WERI-Rb-1 (cell line): ENCODE data around the gene RNF130.

ENCODE experiments used
- DNase-seq: peaks from one replicate; pipeline ENCODE4 v3.0.0-alpha.2; 2020
- H3K27ac ChIP-seq: fragments of 250-450 bp; sonication (Bioruptor Pico); 2 replicates; pipeline ENCODE4 v1.5.1; 2020; ENCODE audit warnings: mild to moderate bottlenecking, moderate library complexity
- H3K27me3 ChIP-seq: fragments of 250-450 bp; sonication (Bioruptor Pico); 2 replicates; pipeline ENCODE4 v1.5.1; 2021; ENCODE audit warnings: mild to moderate bottlenecking, low read depth, moderate library complexity; ENCODE audit not compliant: insufficient read depth, severe bottlenecking
- H3K36me3 ChIP-seq: fragments of 250-450 bp; sonication (Bioruptor Pico); 2 replicates; pipeline ENCODE4 v1.5.1; 2020; ENCODE audit warnings: mild to moderate bottlenecking, moderate library complexity
- H3K4me3 ChIP-seq: 2 replicates; pipeline ENCODE4 v1.5.1; 2011; ENCODE audit warnings: low read depth, mild to moderate bottlenecking, control low read depth, low read length
- H3K9me3 ChIP-seq: fragments of 250-450 bp; sonication (Bioruptor Pico); 2 replicates; pipeline ENCODE4 v1.5.1; 2021; ENCODE audit warnings: mild to moderate bottlenecking, moderate library complexity; ENCODE audit not compliant: severe bottlenecking
- CTCF ChIP-seq: IDR thresholded peaks from 2 replicates; pipeline ENCODE4 v1.5.1; 2011; ENCODE audit warnings: low read depth, mild to moderate bottlenecking, control low read depth, inconsistent platforms, low read length

RNF130 gene

GRCh38 chr5:180067986-180068385 lies 3.6 kb downstream of the RNF130 start:
- no peak for TF ChIP-seq CTCF
- Histone ChIP-seq H3K4me3 (no peak overlapping the region), H3K9me3 (peaks cover 8% of the 10 kb centered on the region), H3K27me3 (no peaks in the 10 kb centered on the region), H3K36me3 (no peaks in the 10 kb centered on the region; the same call in 1 of the 2 replicates), H3K27ac (peak overlapping the region; percentile 97; the same call in 1 of the 2 replicates)
- DNase-seq, result no peak

GRCh38 chr5:180060192-180060591 lies 11.4 kb downstream of the RNF130 start:
- no peak for TF ChIP-seq CTCF
- no peak for DNase-seq
- Histone ChIP-seq H3K36me3 (no peaks in the 10 kb centered on the region), H3K9me3 (no peaks in the 10 kb centered on the region), H3K4me3 (no peak overlapping the region), H3K27me3 (no peaks in the 10 kb centered on the region), H3K27ac (no peak overlapping the region)

GRCh38 chr5:180059326-180059725 lies 12.2 kb downstream of the RNF130 start:
- no peaks in the 10 kb centered on the region for H3K36me3 ChIP-seq
- TF ChIP-seq CTCF, result no peak
- no peaks in the 10 kb centered on the region for H3K9me3 ChIP-seq
- no peak overlapping the region for H3K4me3 ChIP-seq
- H3K27me3 ChIP-seq, result no peaks in the 10 kb centered on the region
- DNase-seq, result no peak
- no peak overlapping the region for H3K27ac ChIP-seq

- H3K9me3 ChIP-seq, result no peaks in the 10 kb centered on the region
- H3K27ac ChIP-seq, result no peak overlapping the region
- TF ChIP-seq CTCF, result no peak
- no peaks in the 10 kb centered on the region for H3K36me3 ChIP-seq
- no peaks in the 10 kb centered on the region for H3K27me3 ChIP-seq
- H3K4me3 ChIP-seq, result no peak overlapping the region
- DNase-seq, result no peak
Measured at GRCh38 chr5:180056153-180056552, 15.4 kb downstream of the RNF130 start.

- Histone ChIP-seq H3K9me3 (no peaks in the 10 kb centered on the region), H3K27me3 (no peaks in the 10 kb centered on the region), H3K4me3 (no peak overlapping the region), H3K36me3 (no peaks in the 10 kb centered on the region), H3K27ac (no peak overlapping the region)
- DNase-seq, result no peak
- TF ChIP-seq CTCF, result no peak
Measured at GRCh38 chr5:180054226-180054625, 17.3 kb downstream of the RNF130 start.

GRCh38 chr5:180053061-180053602 lies 18.4 kb downstream of the RNF130 start:
- H3K27ac ChIP-seq, result peak overlapping the region; percentile 75

More at GRCh38 chr5:180053061-180053602, 18.4 kb downstream of the RNF130 start:
- H3K9me3 ChIP-seq, result no peaks in the 10 kb centered on the region
- peak; percentile 22 for DNase-seq
- no peaks in the 10 kb centered on the region for H3K36me3 ChIP-seq
- no peak overlapping the region for H3K4me3 ChIP-seq
- H3K27me3 ChIP-seq, result no peaks in the 10 kb centered on the region
- no peak for TF ChIP-seq CTCF
